ENCODE measurements around the gene SMURF1.
"Not testable (repeated sequence)": the region's sequence is repeated elsewhere in the genome, so short reads cannot be mapped to it uniquely, and the experiment has no call there.

Gene SMURF1

DNA sequence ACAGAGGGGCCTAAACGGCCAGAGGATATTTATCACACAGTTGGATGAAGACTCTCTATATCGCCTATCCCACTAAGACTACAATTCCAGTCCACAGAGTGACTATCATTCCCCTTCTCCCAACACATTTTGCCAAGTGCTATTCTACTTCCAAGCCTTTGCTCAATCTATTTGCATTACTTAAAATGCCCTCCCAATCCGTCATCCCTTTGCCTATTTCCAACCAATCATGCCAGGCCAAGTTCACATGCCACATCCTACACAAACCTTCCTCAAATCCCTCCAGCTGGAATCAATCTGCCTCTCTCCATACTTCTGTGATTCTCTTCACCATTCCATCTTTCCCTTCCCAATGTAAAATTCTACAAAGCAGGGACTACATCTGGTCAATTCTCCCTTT is 38.2 kb downstream of the SMURF1 start:
- H3K36me3 ChIP-seq (ENCODE audit: insufficient read depth, low read length) = no peaks in the 10 kb centered on the region
- H3K9me3 ChIP-seq (ENCODE audit: insufficient read depth, low read depth, low read length) = no peaks in the 10 kb centered on the region
- H3K4me1 ChIP-seq (ENCODE audit: insufficient read depth, low read length) = peaks cover 43% of the 10 kb centered on the region
- 84% methylated on average over 3 of the region's 3 CpGs for WGBS
- H3K27me3 ChIP-seq (ENCODE audit: insufficient read depth, low read length) = no peaks in the 10 kb centered on the region
- no peak overlapping the region for H3K27ac ChIP-seq (ENCODE audit: low read depth, low read length)
- H3K4me3 ChIP-seq (ENCODE audit: low read length) = no peak overlapping the region
- H3K9ac ChIP-seq (ENCODE audit: low read depth, low read length) = no peak overlapping the region

DNA sequence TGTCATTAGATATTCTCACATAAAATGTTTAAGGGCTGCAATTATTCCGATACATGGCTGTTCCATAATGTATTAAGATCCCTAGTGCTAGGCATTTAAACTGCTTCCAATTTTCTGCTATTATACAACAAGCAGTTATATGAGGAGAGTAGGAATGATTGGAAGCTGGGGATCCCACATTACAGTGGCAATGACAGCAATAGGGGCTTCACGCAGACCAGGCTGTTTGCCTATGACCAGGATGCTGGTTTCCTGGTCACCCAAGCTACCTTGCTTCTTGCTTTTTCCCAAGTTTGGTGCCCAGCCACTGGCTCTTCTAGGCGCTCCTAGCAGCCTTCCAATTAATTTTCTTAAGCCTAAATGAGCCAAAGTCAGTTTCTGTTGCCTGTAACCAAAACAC is 39.3 kb downstream of the SMURF1 start:
- H3K27me3 ChIP-seq (ENCODE audit: insufficient read depth, low read length) = no peaks in the 10 kb centered on the region
- no peak overlapping the region for H3K4me3 ChIP-seq (ENCODE audit: low read length)
- H3K4me1 ChIP-seq (ENCODE audit: insufficient read depth, low read length) = peaks cover 34% of the 10 kb centered on the region
- no peak overlapping the region for H3K9ac ChIP-seq (ENCODE audit: low read depth, low read length)
- H3K27ac ChIP-seq (ENCODE audit: low read depth, low read length) = no peak overlapping the region
- H3K9me3 ChIP-seq (ENCODE audit: insufficient read depth, low read depth, low read length) = no peaks in the 10 kb centered on the region
- H3K36me3 ChIP-seq (ENCODE audit: insufficient read depth, low read length) = no peaks in the 10 kb centered on the region
- 93% methylated on average over 3 of the region's 3 CpGs for WGBS

DNA sequence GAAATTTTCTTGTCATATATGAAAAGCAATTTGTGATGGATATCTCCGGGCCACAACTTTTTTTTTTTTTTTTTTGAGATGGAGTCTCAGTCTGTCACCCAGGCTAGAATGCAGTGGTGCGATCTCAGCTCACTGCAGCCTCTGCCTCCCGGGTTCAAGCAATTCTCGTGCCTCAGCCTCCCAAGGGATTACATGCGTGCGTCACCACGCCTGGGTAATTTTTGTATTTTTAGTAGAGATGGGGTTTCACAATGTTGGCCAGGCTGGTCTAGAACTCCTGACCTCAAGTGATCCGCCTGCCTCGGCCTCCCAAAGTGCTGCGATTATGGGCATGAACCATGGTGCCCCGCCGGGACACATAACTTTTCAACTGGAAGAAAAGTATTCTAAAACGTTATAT is 40.1 kb downstream of the SMURF1 start:
- H3K36me3 ChIP-seq (ENCODE audit: insufficient read depth, low read length); H3K27me3 ChIP-seq (ENCODE audit: insufficient read depth, low read length); H3K9me3 ChIP-seq (ENCODE audit: insufficient read depth, low read depth, low read length); H3K4me3 ChIP-seq (ENCODE audit: low read length); H3K27ac ChIP-seq (ENCODE audit: low read depth, low read length); H3K9ac ChIP-seq (ENCODE audit: low read depth, low read length): not testable (repeated sequence)
- peaks cover 35% of the 10 kb centered on the region for H3K4me1 ChIP-seq (ENCODE audit: insufficient read depth, low read length)
- WGBS = 96% methylated on average over 12 of the region's 13 CpGs

DNA sequence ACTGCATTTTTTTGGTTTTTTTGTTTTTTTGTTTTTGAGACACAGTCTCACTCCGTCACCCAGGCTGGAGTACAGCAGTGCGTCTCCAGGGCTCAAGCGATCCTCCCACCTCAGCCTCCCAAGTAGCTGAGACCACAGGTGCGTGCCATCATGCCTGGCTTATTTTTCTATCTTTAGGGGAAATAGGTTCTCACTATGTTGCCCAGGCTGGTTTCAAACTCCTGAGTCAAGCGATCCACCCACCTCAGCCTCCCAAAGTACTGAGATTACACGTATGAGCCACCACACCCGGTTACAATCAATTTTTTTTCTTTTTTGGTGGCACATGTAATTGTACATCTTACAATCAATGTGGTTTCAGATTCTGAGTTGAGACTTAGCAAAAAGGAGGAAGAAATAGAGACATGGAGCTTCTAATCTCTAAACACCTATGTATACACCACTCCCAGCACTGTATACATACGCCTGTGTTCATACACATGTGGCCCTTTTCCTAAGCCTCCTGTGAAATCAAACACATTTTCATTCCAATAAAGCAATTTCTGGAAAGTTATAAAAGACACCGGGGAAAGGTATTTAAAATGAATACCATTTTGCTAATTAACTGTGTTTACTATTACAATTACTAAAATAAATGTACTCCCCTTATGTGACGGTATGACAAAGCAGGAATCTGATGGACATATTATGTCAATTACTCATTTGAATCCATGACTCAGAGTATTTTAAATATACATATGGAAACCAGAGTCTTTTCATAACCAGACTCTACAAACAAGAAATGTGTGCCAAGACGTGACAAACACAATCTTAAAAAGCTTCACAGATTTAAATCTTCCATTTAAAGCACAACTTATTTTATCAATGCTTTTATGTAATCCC is 40.9 kb downstream of the SMURF1 start:
- WGBS = 93% methylated on average over 11 of the region's 11 CpGs
- Histone ChIP-seq H3K27ac (ENCODE audit: low read depth, low read length) (no peak overlapping the region), H3K4me3 (ENCODE audit: low read length) (no peak overlapping the region), H3K36me3 (ENCODE audit: insufficient read depth, low read length) (no peaks in the 10 kb centered on the region), H3K9ac (ENCODE audit: low read depth, low read length) (no peak overlapping the region), H3K9me3 (ENCODE audit: insufficient read depth, low read depth, low read length) (no peaks in the 10 kb centered on the region), H3K27me3 (ENCODE audit: insufficient read depth, low read length) (no peaks in the 10 kb centered on the region), H3K4me1 (ENCODE audit: insufficient read depth, low read length) (peaks cover 42% of the 10 kb centered on the region)

DNA sequence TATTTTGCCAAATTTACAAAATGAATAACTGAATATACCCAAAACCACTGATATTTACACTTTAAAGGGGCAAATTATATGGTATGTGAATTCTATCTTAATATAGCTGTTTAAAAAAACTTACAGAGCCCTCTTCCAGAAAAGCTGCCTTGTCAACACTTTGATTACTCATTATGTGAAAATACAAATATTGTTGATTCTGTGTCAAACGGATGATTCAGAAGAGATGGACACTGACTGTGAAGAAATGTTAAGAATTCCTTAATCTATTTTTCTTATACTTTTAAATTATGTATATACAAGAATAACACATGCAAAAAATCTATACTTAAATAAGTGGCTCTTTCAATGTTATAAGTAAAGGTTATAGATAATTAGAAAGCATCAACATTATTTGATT is 41.5 kb downstream of the SMURF1 start:
- Histone ChIP-seq H3K36me3 (ENCODE audit: insufficient read depth, low read length) (no peaks in the 10 kb centered on the region), H3K27ac (ENCODE audit: low read depth, low read length) (no peak overlapping the region)
- no CpG with 5 or more reads among the region's 1 CpG for WGBS

DNA sequence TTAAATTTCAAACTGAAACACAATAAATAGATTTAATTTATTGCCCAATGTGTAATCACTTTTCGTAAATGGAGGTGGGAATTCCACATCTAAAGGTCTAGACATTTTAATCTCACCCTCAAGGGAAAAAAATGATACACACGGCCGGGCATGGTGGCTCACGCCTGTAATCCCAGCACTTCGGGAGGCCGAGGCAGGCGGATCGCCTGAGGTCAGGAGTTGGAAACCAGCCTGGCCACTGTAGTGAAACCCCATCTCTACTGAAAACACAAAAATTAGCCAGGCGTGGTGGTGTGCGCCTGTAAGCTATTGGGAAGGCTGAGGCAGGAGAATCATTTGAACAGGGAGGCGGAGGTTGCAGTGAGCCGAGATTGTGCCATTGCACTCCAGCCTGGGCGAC is 42.4 kb downstream of the SMURF1 start:
- peaks cover 31% of the 10 kb centered on the region for H3K4me1 ChIP-seq (ENCODE audit: insufficient read depth, low read length)
- 91% methylated on average over 13 of the region's 13 CpGs for WGBS
- H3K36me3 ChIP-seq (ENCODE audit: insufficient read depth, low read length) = not testable (repeated sequence)

More for the DNA sequence above, 41.5 kb downstream of the SMURF1 start:
- H3K9me3 ChIP-seq (ENCODE audit: insufficient read depth, low read depth, low read length) = no peaks in the 10 kb centered on the region
- H3K4me3 ChIP-seq (ENCODE audit: low read length) = no peak overlapping the region
- peaks cover 39% of the 10 kb centered on the region for H3K4me1 ChIP-seq (ENCODE audit: insufficient read depth, low read length)
- H3K9ac ChIP-seq (ENCODE audit: low read depth, low read length) = no peak overlapping the region
- H3K27me3 ChIP-seq (ENCODE audit: insufficient read depth, low read length) = no peaks in the 10 kb centered on the region

DNA sequence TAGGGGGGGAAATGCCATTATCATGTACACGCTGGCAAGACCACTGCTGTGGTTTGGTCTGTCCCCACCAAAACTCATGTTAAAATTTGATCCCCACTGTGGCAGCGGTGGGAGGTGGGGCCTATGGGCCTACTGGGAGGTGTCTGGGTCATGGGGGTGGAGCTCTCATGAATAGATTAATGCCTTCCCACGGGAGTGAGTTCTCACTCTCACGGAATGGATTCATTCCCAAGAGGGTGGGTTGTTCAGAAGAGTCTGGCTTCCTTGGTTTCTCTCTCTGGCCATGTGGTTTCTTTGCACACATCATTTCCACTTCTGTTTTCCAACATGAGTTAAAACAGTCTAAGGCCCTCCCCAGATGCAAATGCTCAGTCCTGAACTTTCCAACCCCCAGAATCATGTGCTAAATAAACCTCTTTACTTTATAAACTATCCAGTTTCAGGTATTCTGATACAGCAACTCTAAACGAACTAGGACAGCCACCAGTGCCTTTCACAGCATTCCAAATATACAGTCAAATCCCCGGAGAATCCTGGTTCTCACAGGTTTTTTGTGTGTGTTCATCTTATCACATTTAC is 44.3 kb downstream of the SMURF1 start:
- H3K4me1 ChIP-seq (ENCODE audit: insufficient read depth, low read length) = peaks cover 28% of the 10 kb centered on the region
- H3K4me3 ChIP-seq (ENCODE audit: low read length) = no peak overlapping the region
- H3K9me3 ChIP-seq (ENCODE audit: insufficient read depth, low read depth, low read length) = no peaks in the 10 kb centered on the region
- no peak overlapping the region for H3K9ac ChIP-seq (ENCODE audit: low read depth, low read length)
- 66% methylated on average over 6 of the region's 6 CpGs for WGBS
- H3K36me3 ChIP-seq (ENCODE audit: insufficient read depth, low read length) = no peaks in the 10 kb centered on the region
- peak overlapping the region; percentile 22 for H3K27ac ChIP-seq (ENCODE audit: low read depth, low read length)
- no peaks in the 10 kb centered on the region for H3K27me3 ChIP-seq (ENCODE audit: insufficient read depth, low read length)

More for the DNA sequence above, 42.4 kb downstream of the SMURF1 start:
- not testable (repeated sequence) for H3K9ac ChIP-seq (ENCODE audit: low read depth, low read length); H3K4me3 ChIP-seq (ENCODE audit: low read length); H3K27ac ChIP-seq (ENCODE audit: low read depth, low read length); H3K9me3 ChIP-seq (ENCODE audit: insufficient read depth, low read depth, low read length); H3K27me3 ChIP-seq (ENCODE audit: insufficient read depth, low read length)

DNA sequence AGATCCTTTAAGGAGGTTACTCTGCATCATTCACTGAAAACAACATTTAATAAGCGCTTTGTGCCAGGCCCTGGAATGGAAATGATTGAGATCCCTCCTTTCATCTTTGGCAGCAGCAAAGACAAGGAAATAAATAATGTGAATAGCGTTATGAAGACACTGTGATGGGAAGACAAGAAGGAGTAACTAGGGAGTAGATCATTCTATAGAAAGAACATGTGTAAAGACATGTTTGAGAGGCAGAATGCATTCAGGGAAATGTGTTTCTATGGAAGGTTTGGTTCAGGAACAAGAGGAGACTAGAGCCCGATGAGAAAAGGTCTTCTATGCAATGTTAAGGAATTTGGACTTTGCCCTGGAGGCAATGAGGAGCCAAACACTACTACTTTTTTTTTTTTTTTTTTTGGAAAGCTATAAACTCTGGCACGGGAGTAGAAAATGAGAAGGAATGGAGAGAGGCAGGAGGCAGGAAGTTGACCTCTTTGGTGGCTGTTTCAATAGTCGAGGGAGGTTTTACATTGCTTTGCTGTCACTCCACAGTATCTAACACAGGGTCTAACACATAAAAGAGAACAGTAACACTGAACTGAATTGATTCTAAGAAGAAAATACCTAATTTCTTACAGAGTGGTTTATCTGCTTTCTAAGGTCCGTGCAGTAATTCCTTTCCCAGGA is 44.9 kb downstream of the SMURF1 start:
- H3K9ac ChIP-seq (ENCODE audit: low read depth, low read length) = peak overlapping the region; percentile 10; the same call in 1 of the 2 replicates
- H3K9me3 ChIP-seq (ENCODE audit: insufficient read depth, low read depth, low read length) = no peaks in the 10 kb centered on the region
- H3K36me3 ChIP-seq (ENCODE audit: insufficient read depth, low read length) = no peaks in the 10 kb centered on the region
- H3K27ac ChIP-seq (ENCODE audit: low read depth, low read length) = peak overlapping the region; percentile 31; the same call in 1 of the 2 replicates
- H3K27me3 ChIP-seq (ENCODE audit: insufficient read depth, low read length) = no peaks in the 10 kb centered on the region
- peaks cover 28% of the 10 kb centered on the region for H3K4me1 ChIP-seq (ENCODE audit: insufficient read depth, low read length)
- peak overlapping the region; percentile 16; the same call in 1 of the 2 replicates for H3K4me3 ChIP-seq (ENCODE audit: low read length)
- WGBS = 72% methylated on average over 6 of the region's 6 CpGs

DNA sequence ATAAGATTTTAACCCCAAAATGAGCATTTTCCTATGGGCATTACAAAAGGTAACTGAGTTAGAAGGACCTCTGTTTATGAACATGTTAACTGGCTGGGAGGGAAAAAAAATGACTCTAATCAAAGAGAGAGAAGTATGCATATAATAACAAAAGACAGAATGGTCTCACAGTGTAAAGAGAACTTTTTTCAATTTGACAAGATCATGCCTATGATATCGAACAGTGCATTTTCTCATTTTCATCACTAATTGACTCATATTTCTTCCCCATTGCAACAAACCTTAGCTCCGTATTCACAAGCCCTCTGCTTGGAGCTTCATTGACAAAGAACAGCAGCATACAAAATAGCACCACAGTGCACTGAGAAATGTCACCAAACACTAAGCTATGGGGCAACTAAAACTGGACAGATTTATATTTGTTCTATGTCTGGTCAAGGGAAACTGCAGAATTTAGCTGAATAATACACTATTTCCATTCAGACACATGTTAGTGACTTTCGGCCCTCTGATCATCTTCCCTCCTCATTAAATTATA is 45.6 kb downstream of the SMURF1 start:
- Histone ChIP-seq H3K27ac (ENCODE audit: low read depth, low read length) (peak overlapping the region; percentile 31; the same call in 1 of the 2 replicates), H3K27me3 (ENCODE audit: insufficient read depth, low read length) (no peaks in the 10 kb centered on the region), H3K36me3 (ENCODE audit: insufficient read depth, low read length) (no peaks in the 10 kb centered on the region), H3K4me1 (ENCODE audit: insufficient read depth, low read length) (peaks cover 28% of the 10 kb centered on the region), H3K9me3 (ENCODE audit: insufficient read depth, low read depth, low read length) (no peaks in the 10 kb centered on the region), H3K9ac (ENCODE audit: low read depth, low read length) (0 out of 2 replicates have a peak overlapping the region, but pooled peaks have one; percentile 10), H3K4me3 (ENCODE audit: low read length) (peak overlapping the region; percentile 16; the same call in 1 of the 2 replicates)
- WGBS = 86% methylated on average over 3 of the region's 3 CpGs

DNA sequence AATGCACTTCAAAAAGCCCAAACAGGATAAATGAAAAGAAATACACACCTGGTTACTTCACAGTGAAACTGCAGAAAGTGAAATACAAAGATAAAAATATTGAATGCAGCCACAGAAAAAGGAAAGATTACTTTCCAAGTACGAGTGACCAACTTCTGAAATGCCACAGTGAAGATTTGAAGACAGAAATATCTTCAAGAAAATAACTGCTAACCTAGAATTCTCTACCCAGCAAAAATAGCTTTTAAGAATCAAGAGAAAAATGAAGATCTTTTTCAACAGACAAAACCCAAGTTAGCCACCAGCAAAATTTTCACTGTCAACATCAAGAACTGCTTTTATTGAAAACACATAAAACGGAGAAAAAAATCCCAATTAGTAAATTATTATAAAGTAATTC is 46.2 kb downstream of the SMURF1 start:
- no peaks in the 10 kb centered on the region for H3K9me3 ChIP-seq (ENCODE audit: insufficient read depth, low read depth, low read length)
- no peaks in the 10 kb centered on the region for H3K27me3 ChIP-seq (ENCODE audit: insufficient read depth, low read length)
- no peaks in the 10 kb centered on the region for H3K36me3 ChIP-seq (ENCODE audit: insufficient read depth, low read length)
- peaks cover 30% of the 10 kb centered on the region for H3K4me1 ChIP-seq (ENCODE audit: insufficient read depth, low read length)
- H3K9ac ChIP-seq (ENCODE audit: low read depth, low read length) = no peak overlapping the region
- 100% methylated on average over 1 of the region's 2 CpGs for WGBS
- no peak overlapping the region for H3K4me3 ChIP-seq (ENCODE audit: low read length)
- H3K27ac ChIP-seq (ENCODE audit: low read depth, low read length) = no peak overlapping the region

Measured in HUES64 (cell line).